ENCODE measurements around the gene HOXD11. TPM values are rescaled to one million over a fixed set of nuclear protein-coding genes. Genes with fewer than 3 reads are reported as not detected.
A peak's percentile ranks its signal among the peaks of the same experiment; 100 is the strongest.

Gene HOXD11
- total and polyA plus RNA-seq, 2 of the 13 experiments (the other 11 are each of a cell fraction or from before 2014, with no cell fraction given) = not detected

DNA sequence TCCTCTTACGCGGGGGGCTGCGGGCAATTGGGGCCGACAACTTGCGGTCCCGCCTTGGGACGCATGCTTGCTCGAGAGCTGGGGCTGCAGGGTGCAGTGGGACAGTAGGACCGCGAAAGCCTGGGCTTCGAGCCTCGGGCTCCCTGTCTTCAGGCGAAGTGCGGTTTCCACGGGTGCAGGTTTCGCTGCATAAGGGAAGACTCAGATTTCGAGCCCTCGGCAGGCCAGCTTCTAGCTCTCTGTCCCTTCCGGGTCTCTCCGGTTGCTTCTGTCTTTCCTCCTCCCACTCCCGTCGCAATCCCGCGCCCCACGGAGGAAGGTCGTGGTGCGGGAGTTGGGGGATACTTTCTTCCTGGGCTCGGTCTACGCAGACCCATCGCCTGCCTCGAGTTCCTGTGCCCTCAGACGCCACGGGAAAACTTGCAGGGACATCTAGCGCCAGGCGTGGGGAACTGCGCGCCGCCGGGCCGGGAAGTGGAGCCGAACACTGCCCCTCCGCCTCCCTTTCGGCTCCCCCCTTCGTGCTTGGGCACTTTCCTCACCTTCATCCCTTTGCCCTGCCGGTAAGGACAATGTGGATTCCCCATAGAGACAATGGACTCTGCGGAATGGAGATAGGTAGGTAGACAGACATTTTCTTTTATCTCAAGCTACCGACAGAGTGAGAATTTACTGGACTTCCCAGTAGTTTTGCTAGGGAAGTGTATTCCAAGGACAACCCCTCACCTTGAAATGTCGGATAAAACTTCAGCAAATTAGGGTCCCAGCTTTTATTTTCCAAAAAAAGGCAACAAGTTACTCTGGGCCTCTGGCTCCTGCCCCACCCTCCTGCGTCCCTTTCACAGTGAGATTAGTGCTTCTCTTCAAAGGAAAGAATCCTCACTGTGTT is 18.8 kb upstream of the HOXD11 start (continued):
- no peak for TF ChIP-seq ZNF747 (CRISPR knock-in tag; IDR thresholded peaks at IDR 0.05; ENCODE audit: borderline replicate concordance)
- peak; percentile 79; the same call in 1 of the 2 replicates for TF ChIP-seq MAF1 (CRISPR knock-in tag; IDR thresholded peaks at IDR 0.05; ENCODE audit: borderline replicate concordance)
- TF ChIP-seq TMF1 (CRISPR knock-in tag; IDR thresholded peaks at IDR 0.05; ENCODE audit: low read depth) = 0 out of 2 replicates have a peak, but pooled peaks have one; percentile 60
- no peak for TF ChIP-seq TCF7L2 (IDR thresholded peaks at IDR 0.05; ENCODE audit: low read depth, low read length)
- TF ChIP-seq ZNF33B (CRISPR knock-in tag; IDR thresholded peaks at IDR 0.05) = 0 out of 2 replicates have a peak, but pooled peaks have one; percentile 33
- TF ChIP-seq ZNF552 (CRISPR knock-in tag; IDR thresholded peaks at IDR 0.05; ENCODE audit: borderline replicate concordance) = no peak
- TF ChIP-seq, protein P1, sequence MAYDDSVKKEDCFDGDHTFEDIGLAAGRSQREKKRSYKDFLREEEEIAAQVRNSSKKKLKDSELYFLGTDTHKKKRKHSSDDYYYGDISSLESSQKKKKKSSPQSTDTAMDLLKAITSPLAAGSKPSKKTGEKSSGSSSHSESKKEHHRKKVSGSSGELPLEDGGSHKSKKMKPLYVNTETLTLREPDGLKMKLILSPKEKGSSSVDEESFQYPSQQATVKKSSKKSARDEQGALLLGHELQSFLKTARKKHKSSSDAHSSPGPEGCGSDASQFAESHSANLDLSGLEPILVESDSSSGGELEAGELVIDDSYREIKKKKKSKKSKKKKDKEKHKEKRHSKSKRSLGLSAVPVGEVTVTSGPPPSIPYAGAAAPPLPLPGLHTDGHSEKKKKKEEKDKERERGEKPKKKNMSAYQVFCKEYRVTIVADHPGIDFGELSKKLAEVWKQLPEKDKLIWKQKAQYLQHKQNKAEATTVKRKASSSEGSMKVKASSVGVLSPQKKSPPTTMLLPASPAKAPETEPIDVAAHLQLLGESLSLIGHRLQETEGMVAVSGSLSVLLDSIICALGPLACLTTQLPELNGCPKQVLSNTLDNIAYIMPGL (CRISPR knock-in tag; IDR thresholded peaks at IDR 0.05; ENCODE audit: borderline replicate concordance in 1 of 2, low read depth in 1 of 2) = peak; percentile 38 to 88; a peak in 3 of 4 replicates
- TF ChIP-seq, protein P2, sequence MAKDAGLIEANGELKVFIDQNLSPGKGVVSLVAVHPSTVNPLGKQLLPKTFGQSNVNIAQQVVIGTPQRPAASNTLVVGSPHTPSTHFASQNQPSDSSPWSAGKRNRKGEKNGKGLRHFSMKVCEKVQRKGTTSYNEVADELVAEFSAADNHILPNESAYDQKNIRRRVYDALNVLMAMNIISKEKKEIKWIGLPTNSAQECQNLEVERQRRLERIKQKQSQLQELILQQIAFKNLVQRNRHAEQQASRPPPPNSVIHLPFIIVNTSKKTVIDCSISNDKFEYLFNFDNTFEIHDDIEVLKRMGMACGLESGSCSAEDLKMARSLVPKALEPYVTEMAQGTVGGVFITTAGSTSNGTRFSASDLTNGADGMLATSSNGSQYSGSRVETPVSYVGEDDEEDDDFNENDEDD (CRISPR knock-in tag; IDR thresholded peaks at IDR 0.05; ENCODE audit: borderline replicate concordance) = peak; percentile 32
- no peak for TF ChIP-seq CREM (IDR thresholded peaks at IDR 0.05)
- TF ChIP-seq CREM (CRISPR knock-in tag; IDR thresholded peaks at IDR 0.05) = no peak
- no peak for TF ChIP-seq TP53 (CRISPR knock-in tag; conservative IDR thresholded peaks at IDR 0.05)
- TF ChIP-seq GZF1 (CRISPR knock-in tag; IDR thresholded peaks at IDR 0.05) = no peak
- no peak for TF ChIP-seq HOXD1 (CRISPR knock-in tag; IDR thresholded peaks at IDR 0.05)
- no peak for TF ChIP-seq ZNF550 (CRISPR knock-in tag; IDR thresholded peaks at IDR 0.05; ENCODE audit: borderline replicate concordance)
- TF ChIP-seq ZNF672 (CRISPR knock-in tag; IDR thresholded peaks at IDR 0.05) = no peak
- TF ChIP-seq SIX4 (CRISPR knock-in tag; IDR thresholded peaks at IDR 0.05) = no peak
- no peak for TF ChIP-seq NONO (IDR thresholded peaks at IDR 0.05)
- TF ChIP-seq NONO (CRISPR knock-in tag; conservative IDR thresholded peaks at IDR 0.05) = no peak
- TF ChIP-seq MBD4 (IDR thresholded peaks at IDR 0.05; ENCODE audit: borderline replicate concordance, low read length) = no peak
- TF ChIP-seq ZNF232 (CRISPR knock-in tag; IDR thresholded peaks at IDR 0.05; ENCODE audit: borderline replicate concordance) = peak; percentile 63; the same call in 1 of the 2 replicates
- TF ChIP-seq ELF1 (CRISPR knock-in tag; IDR thresholded peaks at IDR 0.05) = peak; percentile 57; the same call in 1 of the 2 replicates
- TF ChIP-seq SNAI1 (CRISPR knock-in tag; IDR thresholded peaks at IDR 0.05; ENCODE audit: borderline replicate concordance) = no peak
- no peak for TF ChIP-seq PHF21A (CRISPR knock-in tag; IDR thresholded peaks at IDR 0.05)
- TF ChIP-seq, protein P3, sequence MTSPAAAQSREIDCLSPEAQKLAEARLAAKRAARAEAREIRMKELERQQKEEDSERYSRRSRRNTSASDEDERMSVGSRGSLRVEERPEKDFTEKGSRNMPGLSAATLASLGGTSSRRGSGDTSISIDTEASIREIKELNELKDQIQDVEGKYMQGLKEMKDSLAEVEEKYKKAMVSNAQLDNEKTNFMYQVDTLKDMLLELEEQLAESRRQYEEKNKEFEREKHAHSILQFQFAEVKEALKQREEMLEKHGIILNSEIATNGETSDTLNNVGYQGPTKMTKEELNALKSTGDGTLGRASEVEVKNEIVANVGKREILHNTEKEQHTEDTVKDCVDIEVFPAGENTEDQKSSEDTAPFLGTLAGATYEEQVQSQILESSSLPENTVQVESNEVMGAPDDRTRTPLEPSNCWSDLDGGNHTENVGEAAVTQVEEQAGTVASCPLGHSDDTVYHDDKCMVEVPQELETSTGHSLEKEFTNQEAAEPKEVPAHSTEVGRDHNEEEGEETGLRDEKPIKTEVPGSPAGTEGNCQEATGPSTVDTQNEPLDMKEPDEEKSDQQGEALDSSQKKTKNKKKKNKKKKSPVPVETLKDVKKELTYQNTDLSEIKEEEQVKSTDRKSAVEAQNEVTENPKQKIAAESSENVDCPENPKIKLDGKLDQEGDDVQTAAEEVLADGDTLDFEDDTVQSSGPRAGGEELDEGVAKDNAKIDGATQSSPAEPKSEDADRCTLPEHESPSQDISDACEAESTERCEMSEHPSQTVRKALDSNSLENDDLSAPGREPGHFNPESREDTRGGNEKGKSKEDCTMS (CRISPR knock-in tag; conservative IDR thresholded peaks at IDR 0.05) = no peak
